GM12892 (cell line): ENCODE results near the gene OAS2.

Source experiments
- POLR2AphosphoS5 ChIP-seq: IDR thresholded peaks from 2 replicates; pipeline ENCODE4 v1.6.1; 2011; ENCODE audit warnings: low read depth, low read length, control low read depth
- TAF1 ChIP-seq: IDR thresholded peaks from 2 replicates; pipeline ENCODE4 v1.6.1; 2011; ENCODE audit warnings: low read depth, mild to moderate bottlenecking, control low read depth, low read length, borderline replicate concordance

DNA sequence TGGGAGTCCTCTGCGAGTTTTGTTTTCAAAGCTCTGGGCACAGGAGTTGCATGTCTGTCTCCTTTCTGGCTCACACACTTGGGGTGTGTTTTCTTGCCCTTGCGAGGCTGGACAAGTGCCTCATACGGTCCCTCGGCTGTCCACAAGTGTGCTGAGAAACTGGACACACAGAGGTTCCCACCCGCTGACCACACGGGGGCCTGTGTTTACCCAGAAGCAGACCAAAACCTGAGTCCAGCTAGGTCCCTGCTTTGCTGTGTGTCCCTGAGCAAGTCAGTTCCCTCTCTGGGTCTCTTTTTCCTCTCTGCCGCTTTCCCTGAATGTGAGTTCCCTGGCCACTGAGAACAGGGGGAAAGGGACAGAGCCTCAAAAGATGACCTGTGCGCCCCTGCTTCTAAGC, 678 bp upstream of the OAS2 start:
- no peak for TF ChIP-seq TAF1
- no peak for TF ChIP-seq POLR2AphosphoS5
